Stimulated activated CD4-positive, alpha-beta T cell treated with anti-CD3 and anti-CD28 coated beads, Interleukin-1b, Interleukin-23, amount 100 ng/mL, for 1 hour (primary cell): ENCODE results near the gene GALNT12.
A peak's percentile ranks its signal among the peaks of the same experiment; 100 is the strongest.

ENCODE experiments used
- DNase-seq, 2 donors: peaks; one replicate each; pipeline ENCODE4 v3.0.0-alpha.2; 2020; ENCODE audit warnings: low read depth in 2 of 2

Gene GALNT12

DNA sequence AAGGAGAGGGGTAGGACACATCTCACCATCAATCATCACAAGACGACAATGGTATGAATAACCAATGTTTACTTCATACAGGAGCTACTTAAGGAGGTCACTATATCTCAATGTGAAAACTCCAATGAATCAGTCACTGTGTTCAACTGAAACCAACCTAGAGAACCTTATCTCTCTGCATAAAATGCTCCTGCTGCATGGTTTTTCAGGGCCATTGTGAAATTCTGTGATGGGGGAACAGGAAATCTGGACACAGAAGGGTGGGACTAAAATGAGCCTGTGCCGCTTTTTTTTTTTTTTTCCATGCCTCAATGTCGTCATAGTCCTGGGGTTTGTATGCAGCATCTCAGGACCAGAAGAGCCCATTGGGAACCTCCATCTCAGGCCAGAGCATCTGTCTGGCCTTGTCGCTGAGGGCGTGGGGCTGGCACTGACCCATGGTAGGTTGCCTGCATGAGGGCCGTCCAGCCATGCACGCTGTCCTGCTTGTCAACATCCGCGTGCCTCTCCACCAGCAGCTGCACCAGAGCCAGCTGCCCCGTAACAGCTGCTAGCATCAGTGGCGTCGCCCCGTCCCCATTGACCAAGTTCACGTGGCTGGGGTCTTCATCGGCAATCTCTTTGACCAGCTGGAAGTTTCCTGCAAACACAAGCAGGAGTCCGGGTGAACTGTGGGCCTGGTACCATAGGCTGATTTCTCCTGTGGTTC is 23.8 kb upstream of the GALNT12 start:
- no peak for DNase-seq

DNA sequence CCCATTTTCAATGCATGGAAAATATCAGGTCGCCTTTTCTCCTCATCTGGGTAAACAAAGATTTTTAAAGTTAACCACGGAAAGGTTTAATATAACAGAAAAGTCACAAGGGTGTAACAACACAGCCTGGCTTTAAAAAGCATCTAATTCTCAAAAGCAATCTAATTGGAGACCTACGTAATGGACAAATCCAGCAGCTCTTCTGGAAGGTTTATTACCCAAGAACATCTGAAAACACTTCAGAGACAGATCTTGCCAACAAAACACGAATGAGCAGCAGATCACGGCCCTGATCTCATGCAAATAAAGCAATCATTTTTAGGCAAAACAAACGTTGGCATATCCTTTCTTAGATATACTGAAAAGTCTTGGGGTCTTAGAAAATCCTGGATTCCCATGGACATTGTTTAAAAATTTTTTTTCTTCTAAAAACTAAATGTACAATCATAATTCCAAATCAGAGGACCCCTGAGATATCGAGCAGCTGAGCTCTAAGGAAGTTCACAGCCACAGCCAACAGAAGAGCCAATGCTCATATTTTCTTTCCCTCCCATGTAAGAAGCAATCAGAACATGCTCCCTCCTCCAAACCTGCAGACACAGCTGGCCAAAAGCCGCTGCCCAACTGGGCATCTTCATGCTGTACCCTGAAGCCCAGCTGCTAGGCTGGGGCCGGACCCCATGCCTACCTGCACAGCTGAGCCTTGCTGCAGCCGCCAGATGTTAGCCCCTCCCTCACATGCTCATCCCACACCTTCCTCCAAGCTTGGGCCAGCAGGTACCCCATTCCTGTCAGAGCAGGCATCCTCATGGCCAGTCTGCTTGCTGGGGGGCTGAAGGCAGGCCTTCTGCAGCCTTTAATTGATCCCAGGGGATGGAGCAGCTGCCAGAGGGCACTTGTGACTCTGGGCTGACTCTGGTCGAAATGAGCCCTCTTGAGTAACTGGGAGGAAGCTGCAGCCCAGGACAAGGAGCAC is 22.4 kb upstream of the GALNT12 start:
- DNase-seq = no peak

GRCh38 chr9:98786750-98787510 is 20.5 kb upstream of the GALNT12 start:
- DNase-seq = no peak

DNA sequence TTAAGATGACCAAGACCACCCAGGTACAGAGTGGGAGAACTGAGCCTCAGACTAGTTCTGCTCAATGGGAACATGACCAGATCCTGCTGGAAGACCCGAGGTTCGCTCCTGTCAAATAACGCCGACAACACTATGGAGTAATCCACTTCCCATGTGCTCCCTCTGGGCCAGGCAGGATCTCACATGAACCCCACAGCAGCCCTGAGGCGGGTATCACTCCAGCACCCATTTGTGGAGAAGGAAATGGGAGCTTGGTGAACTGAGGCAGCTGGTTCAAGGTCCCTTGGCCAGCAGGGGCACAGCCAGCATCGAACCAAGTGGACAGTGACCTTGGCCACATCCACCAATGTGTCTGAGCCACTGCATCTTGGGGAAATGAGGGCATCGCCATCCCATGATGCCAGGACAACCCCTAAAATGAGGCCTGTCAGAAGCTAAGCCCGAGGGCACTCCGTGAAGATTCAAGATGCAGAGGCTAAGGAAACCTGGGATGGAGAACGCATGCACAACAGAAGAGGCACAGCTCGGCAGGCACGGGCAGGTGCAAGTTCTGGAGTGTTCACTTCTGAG is 19.6 kb upstream of the GALNT12 start:
- no peak for DNase-seq

DNA sequence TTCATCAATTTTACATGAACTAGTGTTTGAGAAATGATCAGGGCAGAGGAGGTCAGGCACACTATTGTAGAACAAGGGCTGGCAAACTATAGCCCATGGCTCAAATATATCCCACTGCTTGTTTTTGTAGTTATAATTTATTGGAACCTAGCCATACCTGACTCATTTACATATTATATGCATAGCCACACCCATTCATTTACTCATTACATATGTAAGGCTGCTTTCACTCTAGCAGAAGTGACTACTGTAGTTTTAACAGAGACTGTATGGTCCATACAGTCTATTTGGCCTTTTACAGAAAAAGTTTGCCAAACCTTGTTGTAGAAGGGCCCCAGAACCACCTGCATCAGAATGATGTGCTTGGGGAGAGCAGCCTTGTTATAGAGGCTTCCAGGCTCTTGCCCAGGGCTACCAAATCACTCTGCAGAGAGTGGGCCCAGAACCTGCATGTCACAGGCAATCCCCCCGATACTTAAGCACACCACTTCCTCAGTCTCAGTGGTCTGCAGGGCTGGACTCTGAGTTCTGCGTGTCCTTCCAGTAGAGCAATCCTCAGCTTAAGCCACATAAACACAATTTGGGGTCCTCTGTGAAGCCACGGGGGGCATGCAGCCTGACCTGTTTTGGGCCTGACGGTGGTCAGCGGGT is 17.9 kb upstream of the GALNT12 start:
- DNase-seq = no peak

DNA sequence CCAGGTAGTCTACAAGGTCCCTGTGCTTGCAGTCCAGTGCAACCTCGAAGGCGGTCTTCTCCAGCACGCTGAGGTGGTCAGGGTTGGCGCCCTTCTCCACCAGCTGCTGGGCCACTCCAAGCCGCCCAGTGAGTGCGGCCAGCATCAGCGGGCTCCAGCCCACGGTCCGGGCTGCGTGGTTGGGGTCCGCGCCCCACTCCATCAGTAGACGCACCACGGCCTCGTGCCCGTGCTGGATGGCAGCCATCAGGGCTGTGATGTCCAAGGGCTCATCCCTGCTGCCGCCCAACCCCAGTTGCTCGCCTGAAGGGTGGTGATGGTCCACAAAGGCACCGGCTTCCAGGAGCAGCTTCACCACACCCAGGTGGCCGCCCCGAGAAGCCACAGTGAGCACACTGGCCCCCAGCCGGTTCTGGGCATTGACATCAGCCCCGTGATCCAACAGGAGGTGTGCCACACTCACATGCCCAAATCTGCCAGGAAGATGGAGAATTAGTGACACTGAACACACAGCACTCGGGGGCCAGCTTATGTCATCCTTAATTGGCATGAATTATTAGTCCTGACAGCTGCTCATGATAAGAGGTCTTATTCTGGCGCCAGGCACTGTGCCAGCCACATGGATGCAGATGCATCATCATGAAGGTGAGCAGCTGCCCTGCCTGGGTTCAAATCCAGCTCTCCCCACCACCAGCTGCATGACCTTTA is 17.2 kb upstream of the GALNT12 start:
- DNase-seq = no peak

GRCh38 chr9:98790842-98791607 is 16.4 kb upstream of the GALNT12 start:
- DNase-seq = peak in 1 of 2 donors; percentile 24

DNA sequence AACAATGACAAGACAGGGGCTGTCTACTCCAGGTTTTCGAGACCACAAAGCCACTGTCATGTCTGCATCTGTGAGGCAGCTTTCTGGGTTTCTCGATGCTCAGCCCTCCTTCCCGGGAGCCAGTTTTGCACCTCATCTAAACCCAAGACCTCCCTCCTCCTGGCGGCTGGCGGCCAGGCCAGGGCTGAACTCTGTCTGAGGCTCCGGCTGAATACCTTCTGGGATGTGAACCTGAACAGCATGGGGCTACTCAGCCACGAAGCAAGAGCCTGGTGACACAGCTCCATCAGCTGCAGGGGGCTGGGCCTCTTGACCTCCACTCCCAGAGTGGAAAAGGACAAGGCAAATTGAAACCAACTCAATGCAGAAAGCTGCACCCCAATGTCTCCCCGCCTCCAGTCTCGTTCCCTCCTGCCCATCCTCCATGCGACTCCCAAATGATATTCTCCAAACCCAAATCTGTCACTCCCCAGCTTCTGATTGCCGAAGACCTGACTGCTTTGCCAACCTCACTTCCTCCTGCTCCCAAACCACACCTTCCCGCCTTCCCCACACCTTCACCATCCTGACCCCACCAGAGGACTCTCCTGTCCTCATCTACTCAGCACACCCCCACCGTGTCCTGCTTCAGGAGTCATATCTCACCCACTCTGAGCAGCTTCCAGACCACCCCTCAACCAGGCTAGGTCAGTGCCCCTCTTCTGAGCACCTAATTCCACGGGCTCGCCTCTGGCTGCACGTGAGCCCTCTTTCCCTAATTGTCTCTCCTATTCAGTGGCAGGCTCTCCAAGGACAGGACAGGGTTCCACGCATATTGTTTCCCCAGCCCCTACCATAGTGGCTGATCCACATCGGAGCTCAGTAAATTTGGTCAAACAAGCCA is 15.6 kb upstream of the GALNT12 start:
- DNase-seq = no peak

DNA sequence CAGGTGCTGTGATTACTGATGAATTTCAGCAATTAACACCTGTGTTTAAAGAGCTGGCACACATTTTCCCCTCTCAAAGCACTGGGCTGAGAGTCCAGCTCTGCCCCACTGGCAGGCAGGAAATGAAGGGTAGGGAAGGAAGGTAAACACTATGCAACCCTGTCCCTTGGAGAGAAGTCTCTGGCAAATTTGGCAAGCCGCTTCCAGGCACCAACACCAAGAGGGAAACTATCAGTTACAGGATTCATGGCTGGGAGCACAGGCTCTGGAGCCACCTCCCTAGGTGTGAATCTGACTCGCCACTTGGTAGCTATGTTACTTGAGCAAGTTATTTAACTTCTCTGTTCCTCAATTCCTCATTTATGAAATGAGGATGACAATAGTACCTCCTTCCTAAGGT is 14.4 kb upstream of the GALNT12 start:
- no peak for DNase-seq

- no peak for DNase-seq
Measured at GRCh38 chr9:98794802-98795201, 12.7 kb upstream of the GALNT12 start.

DNA sequence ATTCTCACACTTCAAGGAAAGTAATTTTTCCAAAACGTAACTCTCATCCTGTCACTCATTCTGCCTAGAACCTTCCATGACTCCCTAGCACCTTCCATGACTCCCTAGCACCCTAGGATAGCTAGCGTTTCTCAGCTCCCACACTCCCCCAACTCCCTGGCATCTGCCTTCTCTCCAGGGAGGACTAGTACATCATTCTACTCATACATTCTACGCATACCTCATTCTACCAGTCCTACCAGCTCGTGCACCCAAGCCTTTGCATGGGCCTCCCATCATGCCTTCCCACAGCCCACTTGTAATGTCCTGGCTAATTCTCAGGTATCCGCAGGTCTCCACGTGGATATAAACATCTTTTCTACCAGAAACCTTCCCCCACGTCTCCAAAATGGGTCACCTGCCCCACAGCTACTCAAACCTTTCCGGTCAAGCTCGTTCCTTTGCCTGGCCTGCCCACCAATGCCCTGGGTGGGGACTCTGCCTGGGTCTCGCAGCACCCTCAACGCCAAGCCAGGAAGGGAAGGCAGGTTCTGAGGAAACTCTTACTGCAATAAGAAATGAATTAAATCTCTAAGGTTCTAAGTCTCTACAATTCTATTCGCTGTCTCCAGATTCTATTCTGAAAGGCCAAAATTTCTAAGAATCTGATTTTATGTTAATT is 12.0 kb upstream of the GALNT12 start:
- no peak for DNase-seq

GRCh38 chr9:98795970-98796363 is 11.5 kb upstream of the GALNT12 start:
- no peak for DNase-seq

GRCh38 chr9:98796364-98797101 is 10.9 kb upstream of the GALNT12 start, which contains the start of gene ANKS6:
Gene ANKS6, minus strand, starts transcription at chr9:98796555. Its CDS starts 64 bp downstream, at chr9:98796491.
- DNase-seq = peak; percentile 69 to 77

DNA sequence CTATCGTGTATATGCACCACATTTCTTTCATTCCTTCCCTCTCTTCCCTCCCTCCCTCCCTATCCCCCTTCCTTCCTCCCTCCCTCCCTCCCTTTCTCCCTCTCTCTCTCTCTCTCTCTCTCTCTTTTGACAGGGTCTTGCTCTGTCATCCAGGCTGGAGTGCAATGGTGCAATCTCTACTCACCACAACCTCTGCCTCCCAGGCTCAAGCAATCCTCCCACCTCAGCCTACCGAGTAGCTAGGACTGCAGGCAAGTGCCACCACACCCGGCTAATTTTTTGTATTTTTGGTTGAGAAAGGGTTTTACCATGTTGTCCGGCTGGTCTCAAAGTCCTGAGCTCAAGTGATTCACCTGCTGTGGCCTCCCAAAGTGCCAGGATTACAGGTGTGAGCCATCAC is 10.0 kb upstream of the GALNT12 start:
- no peak for DNase-seq

DNA sequence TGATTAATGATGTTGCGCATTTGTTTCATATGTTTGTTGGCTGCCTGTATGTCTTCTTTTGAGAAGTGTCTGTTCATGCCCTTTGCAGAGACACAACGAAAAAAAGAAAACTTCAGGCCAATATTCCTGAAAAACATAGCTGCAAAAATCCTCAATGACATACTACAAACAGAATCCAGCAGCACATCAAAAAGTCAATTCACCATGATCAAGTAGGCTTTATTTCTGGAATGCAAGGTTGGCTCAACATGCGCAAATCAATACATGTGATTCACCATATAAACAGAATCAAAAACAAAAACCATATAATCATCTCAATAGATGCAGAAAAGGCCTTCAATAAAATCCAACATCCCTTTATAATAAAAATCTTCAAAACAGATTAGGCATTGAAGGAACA is 9.2 kb upstream of the GALNT12 start:
- no peak for DNase-seq

DNA sequence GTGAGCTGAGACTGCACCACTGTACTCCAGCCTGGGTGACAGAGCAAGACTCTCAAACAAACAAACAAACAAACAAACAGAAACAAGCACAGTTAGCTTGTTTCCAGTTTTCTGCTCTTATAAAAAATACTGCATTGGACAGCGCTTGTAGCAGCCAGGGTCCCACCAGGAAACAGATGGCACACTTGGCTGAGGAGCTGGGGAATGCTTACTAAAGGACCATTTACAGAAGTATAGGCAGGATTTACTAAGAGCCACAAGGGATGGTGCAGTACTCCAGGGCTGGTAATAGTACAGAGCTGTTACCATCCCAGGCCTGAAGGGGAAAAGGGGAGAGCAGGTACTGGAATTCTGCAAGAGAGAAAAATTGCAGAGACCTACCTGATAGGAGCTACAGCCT is 5.9 kb upstream of the GALNT12 start:
- no peak for DNase-seq

DNA sequence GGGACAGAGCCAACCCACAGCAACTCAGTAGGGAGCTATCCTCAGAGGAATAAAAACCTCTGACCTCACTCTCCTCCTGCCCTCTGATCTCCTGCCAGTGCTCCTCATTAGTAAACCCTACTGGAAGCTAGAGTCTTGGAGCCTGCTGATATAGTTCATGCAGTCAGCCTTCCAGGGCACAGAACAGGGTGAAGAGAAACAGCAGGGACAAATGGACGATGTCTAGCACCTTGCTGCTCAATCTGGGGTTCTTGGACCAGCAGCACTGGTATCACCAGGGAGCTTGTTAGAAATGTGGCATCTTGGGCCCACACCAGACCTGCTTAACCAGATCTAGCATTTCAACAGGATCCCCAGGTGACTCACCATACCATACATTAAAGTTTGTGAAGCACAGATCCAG is 5.5 kb upstream of the GALNT12 start:
- DNase-seq = no peak

DNA sequence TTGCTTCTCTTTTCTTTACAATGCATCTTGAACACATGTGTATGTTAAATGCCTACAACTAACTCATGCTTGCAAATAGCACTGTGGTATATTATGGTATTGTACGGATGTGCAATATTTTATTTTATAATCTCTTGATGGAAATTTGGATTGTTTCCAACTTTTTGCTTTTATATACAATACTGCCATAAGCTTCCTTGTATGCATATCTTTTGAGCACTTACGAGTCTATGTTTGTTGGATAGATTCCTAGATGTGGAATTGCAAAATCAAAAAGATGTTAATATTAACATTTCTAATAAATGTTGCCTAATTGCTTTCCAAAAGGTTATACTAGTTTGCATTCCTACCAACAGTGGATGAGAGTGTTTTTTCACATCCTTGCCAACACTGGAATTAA is 3.4 kb upstream of the GALNT12 start:
- DNase-seq = no peak
